Fibroblast of pulmonary artery (primary cell): ENCODE measurements around the gene MTA1.

Experiments
- DNase-seq: peaks from one replicate; pipeline ENCODE4 v3.0.0-alpha.2; 2010; ENCODE audit warnings: low read depth
- H3K4me3 ChIP-seq: replicated peaks from 2 replicates; pipeline ENCODE4 v1.5.1; 2011; ENCODE audit warnings: low read depth, mild to moderate bottlenecking, control low read depth, low read length, moderate library complexity
- TF ChIP-seq, protein P1 (sequence below): IDR thresholded peaks from 2 replicates; pipeline ENCODE4 v1.5.1; 2011; ENCODE audit warnings: mild to moderate bottlenecking, control low read depth, low read length, inconsistent platforms; ENCODE audit errors: missing control alignments

MTA1 gene

DNA sequence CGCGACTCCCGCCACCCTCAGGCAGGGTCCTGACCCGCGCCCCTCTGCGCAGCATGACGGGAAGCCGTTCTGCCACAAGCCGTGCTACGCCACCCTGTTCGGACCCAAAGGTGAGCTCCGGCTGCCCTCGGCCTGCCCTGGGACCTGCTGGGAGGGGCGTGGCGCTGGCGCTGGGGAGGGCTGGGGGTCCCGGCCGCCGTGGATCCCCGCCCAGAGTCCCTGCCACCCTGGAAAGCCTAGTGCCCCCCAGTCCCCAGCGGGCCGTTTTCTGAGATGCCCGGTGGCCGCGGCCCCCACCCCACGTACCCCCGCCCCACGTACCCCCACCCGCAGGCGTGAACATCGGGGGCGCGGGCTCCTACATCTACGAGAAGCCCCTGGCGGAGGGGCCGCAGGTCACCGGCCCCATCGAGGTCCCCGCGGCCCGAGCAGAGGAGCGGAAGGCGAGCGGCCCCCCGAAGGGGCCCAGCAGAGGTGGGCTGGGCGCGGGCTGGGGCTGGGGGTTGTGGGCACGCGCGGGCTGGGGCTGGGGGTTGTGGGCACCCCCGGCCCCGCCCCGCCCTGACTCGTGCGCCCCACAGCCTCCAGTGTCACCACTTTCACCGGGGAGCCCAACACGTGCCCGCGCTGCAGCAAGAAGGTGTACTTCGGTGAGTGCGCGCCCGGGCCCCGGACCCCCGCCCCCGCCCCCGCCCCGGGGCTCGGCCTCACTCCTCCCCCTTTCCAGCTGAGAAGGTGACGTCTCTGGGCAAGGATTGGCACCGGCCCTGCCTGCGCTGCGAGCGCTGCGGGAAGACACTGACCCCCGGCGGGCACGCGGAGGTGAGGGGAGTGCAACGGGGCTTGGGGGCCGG is 59.0 kb downstream of the MTA1 start:
- TF ChIP-seq, protein P1, sequence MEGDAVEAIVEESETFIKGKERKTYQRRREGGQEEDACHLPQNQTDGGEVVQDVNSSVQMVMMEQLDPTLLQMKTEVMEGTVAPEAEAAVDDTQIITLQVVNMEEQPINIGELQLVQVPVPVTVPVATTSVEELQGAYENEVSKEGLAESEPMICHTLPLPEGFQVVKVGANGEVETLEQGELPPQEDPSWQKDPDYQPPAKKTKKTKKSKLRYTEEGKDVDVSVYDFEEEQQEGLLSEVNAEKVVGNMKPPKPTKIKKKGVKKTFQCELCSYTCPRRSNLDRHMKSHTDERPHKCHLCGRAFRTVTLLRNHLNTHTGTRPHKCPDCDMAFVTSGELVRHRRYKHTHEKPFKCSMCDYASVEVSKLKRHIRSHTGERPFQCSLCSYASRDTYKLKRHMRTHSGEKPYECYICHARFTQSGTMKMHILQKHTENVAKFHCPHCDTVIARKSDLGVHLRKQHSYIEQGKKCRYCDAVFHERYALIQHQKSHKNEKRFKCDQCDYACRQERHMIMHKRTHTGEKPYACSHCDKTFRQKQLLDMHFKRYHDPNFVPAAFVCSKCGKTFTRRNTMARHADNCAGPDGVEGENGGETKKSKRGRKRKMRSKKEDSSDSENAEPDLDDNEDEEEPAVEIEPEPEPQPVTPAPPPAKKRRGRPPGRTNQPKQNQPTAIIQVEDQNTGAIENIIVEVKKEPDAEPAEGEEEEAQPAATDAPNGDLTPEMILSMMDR = no peak
- H3K4me3 ChIP-seq = no peak overlapping the region
- DNase-seq = no peak

DNA sequence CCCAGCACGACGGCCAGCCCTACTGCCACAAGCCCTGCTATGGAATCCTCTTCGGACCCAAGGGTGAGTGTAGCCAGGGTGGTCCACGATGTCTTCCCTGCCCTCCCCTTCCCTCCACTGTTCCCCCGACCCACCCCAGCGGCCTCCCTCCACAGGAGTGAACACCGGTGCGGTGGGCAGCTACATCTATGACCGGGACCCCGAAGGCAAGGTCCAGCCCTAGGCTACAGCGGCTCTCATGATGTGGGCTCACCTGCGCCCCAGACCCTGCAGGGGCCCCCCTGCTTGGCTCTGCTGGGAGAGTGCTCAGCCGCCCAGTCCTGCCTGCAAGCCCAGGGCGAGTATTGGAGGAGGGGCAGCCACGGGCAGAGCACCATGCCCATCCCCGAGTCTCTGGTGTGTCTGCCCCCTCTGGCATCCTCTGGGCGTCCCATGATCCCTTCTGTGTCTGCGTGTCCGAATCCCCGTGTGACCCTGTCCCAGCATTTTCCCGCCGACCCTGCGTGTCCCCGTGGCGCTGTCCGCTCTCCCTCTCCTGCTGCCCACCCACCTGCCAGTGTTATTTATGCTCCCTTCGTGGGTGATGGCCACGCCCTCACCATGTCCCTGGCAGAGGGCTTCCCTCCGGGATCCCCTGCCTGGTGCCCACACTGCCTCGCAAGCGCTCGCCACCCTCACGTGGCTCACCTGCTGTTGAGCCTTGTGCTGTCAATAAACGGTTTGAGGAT is 60.0 kb downstream of the MTA1 start:
- no peak overlapping the region for H3K4me3 ChIP-seq
- DNase-seq = no peak
- TF ChIP-seq, protein P1 = no peak

DNA sequence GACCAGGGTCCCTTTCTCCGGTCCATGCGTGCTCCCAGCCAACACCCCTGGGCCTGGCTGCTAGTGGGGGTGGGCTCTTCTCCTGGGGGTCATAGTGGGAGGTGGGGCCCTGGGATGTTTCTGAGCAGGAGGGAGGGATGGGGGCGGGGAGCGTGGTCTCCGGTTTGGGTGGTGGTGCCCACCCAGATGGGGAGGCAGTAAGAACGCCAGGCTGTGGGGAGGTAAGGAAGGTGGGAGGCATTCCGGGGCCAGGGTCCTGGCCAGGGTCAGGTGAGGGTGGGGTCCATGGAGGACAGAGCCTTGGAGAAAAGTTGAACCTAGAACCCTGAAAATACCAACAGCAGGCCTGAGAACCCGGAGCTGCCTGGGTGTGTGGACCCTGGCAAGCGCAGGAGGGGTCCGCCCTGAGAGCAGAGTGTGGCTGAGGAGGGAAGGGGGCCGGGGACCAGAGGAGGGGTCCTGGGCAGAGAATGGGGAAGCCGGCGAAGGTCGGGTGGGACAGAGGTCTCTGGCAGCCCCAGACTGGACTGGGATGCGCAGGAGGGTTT is 60.6 kb downstream of the MTA1 start:
- no peak for DNase-seq
- H3K4me3 ChIP-seq = no peak overlapping the region
- TF ChIP-seq, protein P1 = no peak

DNA sequence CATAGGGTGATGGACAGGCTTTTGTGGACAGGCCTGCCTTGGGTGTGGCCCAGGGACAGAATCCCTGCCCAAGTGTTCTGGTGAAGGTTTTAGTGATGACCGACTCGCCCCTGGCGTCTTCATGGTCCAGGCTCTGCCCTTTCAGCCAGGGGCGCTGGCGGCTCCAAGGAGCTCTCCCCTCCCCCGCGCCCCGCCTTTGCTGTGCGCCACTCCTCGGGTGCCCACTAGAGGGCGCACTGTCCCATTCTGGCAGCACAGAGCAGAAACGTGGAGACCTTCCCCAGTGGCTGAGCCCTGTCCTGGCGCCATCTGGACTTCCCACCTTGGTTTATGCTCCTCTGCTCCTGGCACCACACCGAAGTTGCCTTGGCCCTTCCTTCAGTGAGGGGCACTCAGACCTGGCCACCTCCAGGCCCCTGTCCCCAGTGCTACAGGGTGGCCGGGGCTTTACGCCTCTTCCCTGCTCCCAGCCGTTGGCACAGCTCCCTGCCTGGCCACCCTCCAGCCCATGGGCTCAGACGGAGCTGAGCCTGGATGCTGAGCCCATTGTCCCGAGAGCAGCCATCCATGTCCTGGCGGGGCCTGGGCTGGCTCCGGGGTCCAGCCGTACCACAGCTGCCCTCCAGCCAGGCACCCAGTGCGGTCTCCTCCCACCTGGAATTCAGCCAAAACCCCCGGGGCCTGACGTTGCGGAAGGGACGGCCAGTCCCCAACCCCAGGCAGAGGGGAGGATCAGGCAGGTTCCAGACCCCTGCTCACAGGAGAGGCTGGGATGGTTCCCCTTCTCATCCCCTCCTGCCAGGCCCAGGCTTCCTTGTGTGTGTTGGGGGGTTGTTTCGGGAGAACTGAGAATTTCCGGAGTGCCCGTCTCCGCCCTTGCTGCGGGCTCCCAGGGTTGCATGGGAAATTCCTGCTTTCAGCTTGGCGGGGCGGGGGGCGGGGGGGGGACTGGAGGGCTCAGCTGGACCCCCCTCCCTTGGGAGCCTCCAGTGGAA is 61.5 kb downstream of the MTA1 start:
- peak; percentile 91 for DNase-seq
- H3K4me3 ChIP-seq = peak overlapping the region; percentile 38
- TF ChIP-seq, protein P1 = peak; percentile 94

DNA sequence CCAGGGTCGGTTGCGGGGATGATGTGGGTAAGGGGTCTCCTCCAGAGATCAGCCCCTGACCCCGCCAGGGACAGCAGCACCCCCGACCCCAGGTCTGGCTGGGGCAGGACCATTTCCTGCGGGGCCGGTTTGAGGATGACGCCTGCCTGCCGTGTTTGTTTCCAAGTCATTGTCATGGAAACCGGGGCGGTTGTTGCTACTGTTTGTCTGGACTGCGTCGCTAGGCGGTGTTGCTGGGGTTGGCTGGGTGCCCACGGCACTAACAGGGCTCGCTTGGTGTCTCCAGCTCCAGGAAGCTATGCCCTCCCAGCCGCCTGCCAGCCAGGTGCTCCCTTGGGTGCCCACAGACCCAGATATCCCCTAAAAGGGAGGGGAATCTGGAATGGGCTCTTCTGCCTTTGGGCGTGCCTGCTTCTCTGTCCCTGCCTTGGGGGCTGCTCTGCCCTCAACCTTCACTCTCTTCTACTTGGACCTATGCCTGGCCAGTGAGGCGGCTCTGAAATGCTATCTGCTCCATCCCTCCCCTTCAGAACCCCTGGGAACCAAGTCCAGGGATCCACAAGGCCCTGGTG is 62.3 kb downstream of the MTA1 start:
- no peak overlapping the region for H3K4me3 ChIP-seq
- TF ChIP-seq, protein P1 = peak; percentile 4
- DNase-seq = peak; percentile 99
